Body of pancreas (tissue), 4 donors: Measurements from ENCODE around the gene PGD.

ENCODE experiments used
- CTCF ChIP-seq, 7 experiments: fragments of 450-650 bp in 4 of 7; fragments of 200-600 bp in 3 of 7; sonication (generic) in 3 of 7; IDR thresholded peaks; one replicate each; pipeline ENCODE4 v1.5.1; 2016 to 2019; ENCODE audit warnings: antibody characterized with exemption in 7 of 7
- POLR2A ChIP-seq, 3 donors: fragments of 450-650 bp; IDR thresholded peaks; one replicate each; pipeline ENCODE4 v1.6.1; 2016; ENCODE audit warnings: antibody characterized with exemption in 3 of 3, mild to moderate bottlenecking in 2 of 3

DNA sequence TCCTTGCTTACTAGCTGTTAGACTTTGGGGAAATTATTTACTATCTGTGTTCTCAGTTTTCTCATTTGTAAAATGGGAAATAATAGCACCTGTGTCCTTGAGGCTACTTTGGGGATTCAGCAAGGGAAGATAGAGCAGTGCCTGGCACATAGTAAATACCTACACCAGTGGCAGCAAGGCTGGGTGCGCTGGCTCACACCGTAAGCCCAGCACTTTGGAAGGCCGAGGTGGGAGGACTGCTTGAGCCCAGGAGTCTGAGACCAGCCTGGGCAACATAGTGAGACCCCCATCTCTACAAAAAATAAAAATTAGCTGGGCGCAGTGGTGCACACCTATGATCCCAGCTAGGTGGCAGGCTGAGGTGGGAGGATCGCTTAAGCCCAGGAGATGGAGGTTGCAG, 22.8 kb downstream of the PGD start:
- no peak for TF ChIP-seq POLR2A (IDR thresholded peaks at IDR 0.05)
- no peak for TF ChIP-seq CTCF (IDR thresholded peaks at IDR 0.05)
